Mononuclear cell (primary cell): ENCODE results near the gene MMS19. TPM values are rescaled to one million over a fixed set of nuclear protein-coding genes. Genes with fewer than 3 reads are reported as not detected.
"Not testable (repeated sequence)": the region's sequence is repeated elsewhere in the genome, so short reads cannot be mapped to it uniquely, and the experiment has no call there.

Experiments used
- H3K27me3 ChIP-seq: 2 replicates; pipeline ENCODE4 v1.6.0; 2011; ENCODE audit warnings: low read length, control low read depth; ENCODE audit not compliant: insufficient read depth
- H3K4me1 ChIP-seq: 2 replicates; pipeline ENCODE4 v1.5.1; 2011; ENCODE audit warnings: mild to moderate bottlenecking, low read length, control low read depth; ENCODE audit not compliant: insufficient read depth
- H3K4me3 ChIP-seq: 2 replicates; pipeline ENCODE4 v1.5.1; 2011; ENCODE audit warnings: mild to moderate bottlenecking, low read length, moderate library complexity
- H3K9me3 ChIP-seq: 2 replicates; pipeline ENCODE4 v1.5.1; 2011; ENCODE audit warnings: low read depth, mild to moderate bottlenecking, control low read depth, low read length
- total RNA-seq: library from RNA; depleted of rRNA; stranded (reverse); fragments of >200 nt; gene quantifications from one replicate; pipeline ENCODE4 v1.2.3, GENCODE V29; 2012

The MMS19 gene
- total RNA-seq, 1 donor, result 30.2 TPM

GRCh38 chr10:97474918-97475317, 23.3 kb downstream of the MMS19 start:
- no peaks in the 10 kb centered on the region for H3K27me3 ChIP-seq
- no peaks in the 10 kb centered on the region for H3K4me1 ChIP-seq
- no peak overlapping the region for H3K4me3 ChIP-seq
- no peaks in the 10 kb centered on the region for H3K9me3 ChIP-seq

GRCh38 chr10:97468781-97469180, 29.4 kb downstream of the MMS19 start:
- not testable (repeated sequence) for H3K4me1 ChIP-seq, H3K27me3 ChIP-seq, H3K9me3 ChIP-seq, H3K4me3 ChIP-seq

- Histone ChIP-seq H3K27me3 (no peaks in the 10 kb centered on the region), H3K9me3 (no peaks in the 10 kb centered on the region)
Observed at GRCh38 chr10:97468162-97468561, 30.1 kb downstream of the MMS19 start.

GRCh38 chr10:97466755-97467154, 31.5 kb downstream of the MMS19 start:
- no peaks in the 10 kb centered on the region for H3K4me1 ChIP-seq
- H3K9me3 ChIP-seq, result no peaks in the 10 kb centered on the region
- H3K27me3 ChIP-seq, result no peaks in the 10 kb centered on the region
- H3K4me3 ChIP-seq, result no peak overlapping the region

More at GRCh38 chr10:97468162-97468561, 30.1 kb downstream of the MMS19 start:
- Histone ChIP-seq H3K4me1 (no peaks in the 10 kb centered on the region), H3K4me3 (no peak overlapping the region)

- Histone ChIP-seq H3K4me3 (no peak overlapping the region), H3K27me3 (no peaks in the 10 kb centered on the region), H3K9me3 (no peaks in the 10 kb centered on the region), H3K4me1 (no peaks in the 10 kb centered on the region)
Observed at GRCh38 chr10:97465982-97466381, 32.2 kb downstream of the MMS19 start.

- no peaks in the 10 kb centered on the region for H3K9me3 ChIP-seq
- no peaks in the 10 kb centered on the region for H3K27me3 ChIP-seq
- no peaks in the 10 kb centered on the region for H3K4me1 ChIP-seq
- no peak overlapping the region for H3K4me3 ChIP-seq
Observed at GRCh38 chr10:97464226-97464625, 34.0 kb downstream of the MMS19 start.

GRCh38 chr10:97463363-97464132, 34.7 kb downstream of the MMS19 start:
- no peaks in the 10 kb centered on the region for H3K9me3 ChIP-seq
- H3K27me3 ChIP-seq, result no peaks in the 10 kb centered on the region

GRCh38 chr10:97462309-97462708, 35.9 kb downstream of the MMS19 start:
- Histone ChIP-seq H3K4me3 (no peak overlapping the region), H3K9me3 (no peaks in the 10 kb centered on the region), H3K27me3 (no peaks in the 10 kb centered on the region), H3K4me1 (no peaks in the 10 kb centered on the region)

More at GRCh38 chr10:97463363-97464132, 34.7 kb downstream of the MMS19 start:
- Histone ChIP-seq H3K4me1 (no peaks in the 10 kb centered on the region), H3K4me3 (no peak overlapping the region)

GRCh38 chr10:97459933-97460332, 38.3 kb downstream of the MMS19 start:
- Histone ChIP-seq H3K4me3 (no peak overlapping the region), H3K27me3 (no peaks in the 10 kb centered on the region), H3K9me3 (no peaks in the 10 kb centered on the region), H3K4me1 (no peaks in the 10 kb centered on the region)

GRCh38 chr10:97459111-97459510, 39.1 kb downstream of the MMS19 start:
- H3K4me1 ChIP-seq, result no peaks in the 10 kb centered on the region
- no peaks in the 10 kb centered on the region for H3K27me3 ChIP-seq
- no peak overlapping the region for H3K4me3 ChIP-seq
- H3K9me3 ChIP-seq, result no peaks in the 10 kb centered on the region

GRCh38 chr10:97456686-97457065, 41.5 kb downstream of the MMS19 start:
- no peak overlapping the region for H3K4me3 ChIP-seq
- H3K9me3 ChIP-seq, result no peaks in the 10 kb centered on the region
- no peaks in the 10 kb centered on the region for H3K4me1 ChIP-seq
- no peaks in the 10 kb centered on the region for H3K27me3 ChIP-seq

- no peaks in the 10 kb centered on the region for H3K9me3 ChIP-seq
- no peaks in the 10 kb centered on the region for H3K27me3 ChIP-seq
- no peaks in the 10 kb centered on the region for H3K4me1 ChIP-seq
- H3K4me3 ChIP-seq, result no peak overlapping the region
Observed at GRCh38 chr10:97456034-97456685, 42.1 kb downstream of the MMS19 start.

GRCh38 chr10:97454330-97455036, 43.7 kb downstream of the MMS19 start:
- Histone ChIP-seq H3K4me1 (no peaks in the 10 kb centered on the region), H3K9me3 (no peaks in the 10 kb centered on the region), H3K27me3 (no peaks in the 10 kb centered on the region), H3K4me3 (no peak overlapping the region)

- no peaks in the 10 kb centered on the region for H3K9me3 ChIP-seq
Observed at GRCh38 chr10:97452352-97452751, 45.9 kb downstream of the MMS19 start.

GRCh38 chr10:97451605-97452004, 46.6 kb downstream of the MMS19 start:
- H3K9me3 ChIP-seq, result no peaks in the 10 kb centered on the region
- no peak overlapping the region for H3K4me3 ChIP-seq
- H3K27me3 ChIP-seq, result no peaks in the 10 kb centered on the region
- H3K4me1 ChIP-seq, result peaks cover 7% of the 10 kb centered on the region

More at GRCh38 chr10:97452352-97452751, 45.9 kb downstream of the MMS19 start:
- no peak overlapping the region for H3K4me3 ChIP-seq
- H3K27me3 ChIP-seq, result no peaks in the 10 kb centered on the region
- no peaks in the 10 kb centered on the region for H3K4me1 ChIP-seq
